ENCODE data around the gene PLCL1. TPM values are rescaled to one million over a fixed set of nuclear protein-coding genes. Genes with fewer than 3 reads are reported as not detected.

The PLCL1 gene
- total and polyA plus RNA-seq, 5 donors = 19.5 to 70.1 (median 45.0) TPM

DNA sequence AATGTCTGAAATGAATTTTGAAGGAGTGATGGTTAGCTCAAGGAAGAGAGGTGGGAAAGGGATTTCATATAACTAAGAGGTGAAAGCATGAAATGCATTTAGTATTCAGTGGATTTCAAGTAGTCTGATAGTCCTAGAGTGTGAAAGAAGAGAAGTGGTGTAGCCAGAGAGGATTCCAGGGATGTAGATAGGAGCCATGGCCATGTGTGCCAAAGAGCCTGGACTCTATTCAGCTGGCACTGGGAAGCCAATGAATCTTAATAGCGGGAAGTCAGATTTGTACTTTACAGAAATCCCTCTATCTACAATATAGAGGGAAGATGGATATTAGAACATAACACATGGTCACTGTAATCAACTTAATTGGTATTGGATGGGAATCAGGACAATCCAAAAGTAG lies 10.9 kb upstream of the PLCL1 start:
- no peaks in the 10 kb centered on the region for H3K4me1 ChIP-seq (ENCODE audit: control insufficient read depth, insufficient read depth, low read length)
- ATAC-seq (peak; percentile 70 to 84), DNase-seq (peak; percentile 18 to 56 (median 34))
- intact Hi-C loops (cut with DNase I) = no loop called here
- H3K27me3 ChIP-seq (ENCODE audit: control insufficient read depth, insufficient read depth) = no peaks in the 10 kb centered on the region
- 44% methylated on average over 1 of the region's 1 CpG for WGBS
- H3K9me3 ChIP-seq (ENCODE audit: control insufficient read depth, low read length) = no peaks in the 10 kb centered on the region
- H3K4me3 ChIP-seq (ENCODE audit: low read length) = no peak overlapping the region
- no peak overlapping the region for H3K27ac ChIP-seq (ENCODE audit: low read length)

DNA sequence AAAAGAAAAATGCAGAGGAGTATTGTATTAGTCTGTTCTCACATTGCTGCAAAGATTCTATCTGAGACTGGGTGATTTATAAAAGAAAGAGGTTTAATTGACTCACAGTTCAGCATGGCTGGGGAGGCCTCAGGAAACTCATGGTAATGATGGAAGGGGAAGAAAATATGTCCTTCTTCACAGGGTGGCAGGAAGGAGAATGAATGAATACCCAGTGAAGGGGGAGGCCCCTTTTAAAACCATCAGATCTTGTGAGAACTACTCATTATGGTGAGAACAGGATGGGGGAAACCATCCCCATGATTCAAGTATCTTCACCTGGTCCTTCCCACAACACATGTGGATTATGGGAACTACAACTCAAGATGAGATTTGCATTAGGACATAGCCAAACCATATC lies 9.1 kb upstream of the PLCL1 start:
- Histone ChIP-seq H3K9me3 (ENCODE audit: control insufficient read depth, low read length) (no peaks in the 10 kb centered on the region), H3K27me3 (ENCODE audit: control insufficient read depth, insufficient read depth) (no peaks in the 10 kb centered on the region), H3K4me1 (ENCODE audit: control insufficient read depth, insufficient read depth, low read length) (peaks cover 1% of the 10 kb centered on the region), H3K27ac (ENCODE audit: low read length) (no peak overlapping the region), H3K4me3 (ENCODE audit: low read length) (no peak overlapping the region)
- intact Hi-C loops (cut with DNase I) = no loop called here
- ATAC-seq = no peak
- DNase-seq = no peak

DNA sequence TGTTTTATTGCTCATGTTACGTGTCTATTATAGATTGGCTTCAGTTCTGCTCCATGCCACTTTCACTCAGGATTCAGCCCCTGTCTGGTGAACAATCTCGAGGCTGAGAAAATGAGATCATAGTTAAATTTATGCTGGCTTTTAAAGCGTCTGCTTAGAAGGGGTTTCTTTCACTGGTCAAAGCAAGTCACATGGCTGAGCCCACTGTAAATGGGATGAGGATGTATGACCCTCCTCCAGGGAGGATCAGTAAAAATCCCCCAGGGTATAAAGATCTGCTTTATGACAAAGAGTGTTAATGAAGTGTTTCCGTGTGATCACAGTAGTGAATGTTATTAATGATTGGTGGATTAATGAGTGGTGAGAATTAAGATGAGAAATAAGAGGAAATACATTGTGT lies 6.2 kb upstream of the PLCL1 start:
- Histone ChIP-seq H3K4me3 (ENCODE audit: low read length) (no peak overlapping the region), H3K4me1 (ENCODE audit: control insufficient read depth, insufficient read depth, low read length) (peaks cover 1% of the 10 kb centered on the region), H3K27me3 (ENCODE audit: control insufficient read depth, insufficient read depth) (no peaks in the 10 kb centered on the region), H3K27ac (ENCODE audit: low read length) (no peak overlapping the region), H3K9me3 (ENCODE audit: control insufficient read depth, low read length) (no peaks in the 10 kb centered on the region)
- peak in 1 of 2 donors; percentile 18 for ATAC-seq
- intact Hi-C loops (cut with DNase I) = no loop called here
- WGBS = 41% methylated on average over 4 of the region's 4 CpGs
- DNase-seq = no peak

DNA sequence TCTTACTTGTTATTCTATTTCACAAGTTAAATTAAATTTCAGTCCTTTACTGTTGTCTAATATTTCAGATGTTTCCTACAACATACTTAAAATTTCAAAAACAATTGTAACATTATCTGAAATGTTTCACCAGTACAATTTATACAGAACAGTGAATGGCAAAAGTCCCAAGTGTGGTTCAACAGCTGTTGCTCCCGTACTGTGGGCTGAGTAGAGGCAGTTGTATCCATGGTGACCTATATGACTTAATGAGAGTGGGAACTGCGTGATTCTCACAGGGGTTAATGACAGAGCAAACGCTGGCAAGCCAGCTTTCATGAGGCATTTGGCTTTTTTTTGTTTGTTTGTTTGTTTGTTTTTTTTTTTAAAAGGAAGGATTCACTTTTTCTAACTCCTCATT lies 5.3 kb upstream of the PLCL1 start:
- no peaks in the 10 kb centered on the region for H3K9me3 ChIP-seq (ENCODE audit: control insufficient read depth, low read length)
- H3K4me3 ChIP-seq (ENCODE audit: low read length) = no peak overlapping the region
- intact Hi-C loops (cut with DNase I) = no loop called here
- no peak overlapping the region for H3K27ac ChIP-seq (ENCODE audit: low read length)
- no peak for DNase-seq
- 52% methylated on average over 3 of the region's 3 CpGs for WGBS
- H3K27me3 ChIP-seq (ENCODE audit: control insufficient read depth, insufficient read depth) = no peaks in the 10 kb centered on the region
- ATAC-seq = no peak
- peaks cover 1% of the 10 kb centered on the region for H3K4me1 ChIP-seq (ENCODE audit: control insufficient read depth, insufficient read depth, low read length)

DNA sequence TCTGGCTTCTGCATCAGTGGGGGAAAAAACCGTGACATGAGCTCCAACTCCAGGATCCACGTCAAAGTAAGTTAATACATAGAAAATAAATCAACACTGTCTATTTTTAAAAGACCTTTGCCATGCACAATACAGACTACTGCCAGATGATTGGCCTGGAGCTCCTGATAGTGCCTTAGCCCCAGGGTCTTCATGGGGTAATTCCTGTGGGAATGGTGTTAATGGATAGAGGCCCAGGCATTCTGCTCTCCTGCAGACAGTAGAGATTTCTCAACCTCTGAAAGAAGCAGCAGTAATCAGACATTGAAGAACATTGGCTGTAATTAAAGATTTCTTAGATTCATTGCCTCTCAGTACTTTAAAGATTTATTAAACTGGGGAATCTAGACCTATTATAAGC lies 4.3 kb upstream of the PLCL1 start:
- no peak for DNase-seq
- intact Hi-C loops (cut with DNase I) = loop anchor here (5.0 to 10.0 kb wide), 7 partner anchors 95 to 497 kb away; no protein-coding TSS in a partner anchor

DNA sequence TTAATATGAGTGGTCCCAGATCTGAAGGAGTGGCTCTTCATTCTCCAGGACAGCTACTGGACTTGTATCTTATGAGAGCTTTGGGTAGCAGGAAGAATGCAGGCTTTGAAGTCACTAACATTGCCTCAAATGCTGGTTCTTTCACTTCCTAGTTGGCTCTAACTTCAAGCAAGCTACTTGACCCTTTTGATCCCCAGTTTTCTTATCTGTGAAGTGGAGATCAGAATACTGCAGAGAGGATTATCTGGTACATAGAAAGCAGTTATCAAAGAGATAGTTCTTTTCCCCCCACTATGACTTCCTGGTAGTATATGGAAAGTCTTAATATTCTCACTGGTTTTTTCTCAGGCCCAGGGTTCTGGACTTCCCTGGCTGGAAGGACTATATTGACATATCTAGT lies 3.4 kb upstream of the PLCL1 start:
- intact Hi-C loops (cut with DNase I) = loop anchor here (5.0 to 10.0 kb wide), 7 partner anchors 94 to 496 kb away; no protein-coding TSS in a partner anchor
- H3K27ac ChIP-seq (ENCODE audit: low read length) = no peak overlapping the region
- H3K4me3 ChIP-seq (ENCODE audit: low read length) = no peak overlapping the region
- ATAC-seq (no peak), DNase-seq (no peak)
- peaks cover 1% of the 10 kb centered on the region for H3K4me1 ChIP-seq (ENCODE audit: control insufficient read depth, insufficient read depth, low read length)
- no peaks in the 10 kb centered on the region for H3K9me3 ChIP-seq (ENCODE audit: control insufficient read depth, low read length)
- no peaks in the 10 kb centered on the region for H3K27me3 ChIP-seq (ENCODE audit: control insufficient read depth, insufficient read depth)

More for the DNA sequence above, 4.3 kb upstream of the PLCL1 start:
- 66% methylated on average over 2 of the region's 2 CpGs for WGBS
- H3K4me3 ChIP-seq (ENCODE audit: low read length) = no peak overlapping the region
- peaks cover 1% of the 10 kb centered on the region for H3K4me1 ChIP-seq (ENCODE audit: control insufficient read depth, insufficient read depth, low read length)
- H3K27me3 ChIP-seq (ENCODE audit: control insufficient read depth, insufficient read depth) = no peaks in the 10 kb centered on the region
- no peak overlapping the region for H3K27ac ChIP-seq (ENCODE audit: low read length)
- H3K9me3 ChIP-seq (ENCODE audit: control insufficient read depth, low read length) = no peaks in the 10 kb centered on the region
- ATAC-seq = no peak

DNA sequence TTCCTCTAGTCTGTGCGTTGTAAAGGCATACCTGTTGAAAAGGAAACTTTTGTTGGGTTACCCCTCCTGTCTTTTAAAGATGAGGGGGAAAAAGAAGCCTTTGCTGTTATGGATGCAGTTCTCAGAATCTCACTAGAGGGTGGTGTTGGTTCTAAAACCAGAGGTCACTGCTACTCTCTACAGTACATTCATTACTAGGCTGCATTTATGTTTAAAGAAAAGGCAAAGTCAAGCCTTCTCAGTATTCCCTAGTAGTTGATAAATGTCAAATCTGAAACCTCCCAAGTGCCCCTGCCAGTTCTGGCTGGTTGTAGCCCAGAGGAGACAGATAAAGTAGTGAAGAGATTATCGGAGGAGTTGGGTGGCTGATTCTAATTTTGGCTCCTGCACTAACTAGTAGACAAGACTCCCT lies 1.4 kb upstream of the PLCL1 start:
- no peak overlapping the region for H3K4me3 ChIP-seq (ENCODE audit: low read length)
- WGBS = 16% methylated on average over 2 of the region's 2 CpGs
- H3K27ac ChIP-seq (ENCODE audit: low read length) = no peak overlapping the region
- H3K4me1 ChIP-seq (ENCODE audit: control insufficient read depth, insufficient read depth, low read length) = peaks cover 1% of the 10 kb centered on the region
- intact Hi-C loops (cut with DNase I) = loop anchor here (2.0 to 10.0 kb wide), 9 partner anchors 92 to 494 kb away; no protein-coding TSS in a partner anchor
- ATAC-seq (peak; percentile 66 to 70), DNase-seq (peak in 1 of 3 donors; percentile 33)
- H3K9me3 ChIP-seq (ENCODE audit: control insufficient read depth, low read length) = no peaks in the 10 kb centered on the region
- no peaks in the 10 kb centered on the region for H3K27me3 ChIP-seq (ENCODE audit: control insufficient read depth, insufficient read depth)

DNA sequence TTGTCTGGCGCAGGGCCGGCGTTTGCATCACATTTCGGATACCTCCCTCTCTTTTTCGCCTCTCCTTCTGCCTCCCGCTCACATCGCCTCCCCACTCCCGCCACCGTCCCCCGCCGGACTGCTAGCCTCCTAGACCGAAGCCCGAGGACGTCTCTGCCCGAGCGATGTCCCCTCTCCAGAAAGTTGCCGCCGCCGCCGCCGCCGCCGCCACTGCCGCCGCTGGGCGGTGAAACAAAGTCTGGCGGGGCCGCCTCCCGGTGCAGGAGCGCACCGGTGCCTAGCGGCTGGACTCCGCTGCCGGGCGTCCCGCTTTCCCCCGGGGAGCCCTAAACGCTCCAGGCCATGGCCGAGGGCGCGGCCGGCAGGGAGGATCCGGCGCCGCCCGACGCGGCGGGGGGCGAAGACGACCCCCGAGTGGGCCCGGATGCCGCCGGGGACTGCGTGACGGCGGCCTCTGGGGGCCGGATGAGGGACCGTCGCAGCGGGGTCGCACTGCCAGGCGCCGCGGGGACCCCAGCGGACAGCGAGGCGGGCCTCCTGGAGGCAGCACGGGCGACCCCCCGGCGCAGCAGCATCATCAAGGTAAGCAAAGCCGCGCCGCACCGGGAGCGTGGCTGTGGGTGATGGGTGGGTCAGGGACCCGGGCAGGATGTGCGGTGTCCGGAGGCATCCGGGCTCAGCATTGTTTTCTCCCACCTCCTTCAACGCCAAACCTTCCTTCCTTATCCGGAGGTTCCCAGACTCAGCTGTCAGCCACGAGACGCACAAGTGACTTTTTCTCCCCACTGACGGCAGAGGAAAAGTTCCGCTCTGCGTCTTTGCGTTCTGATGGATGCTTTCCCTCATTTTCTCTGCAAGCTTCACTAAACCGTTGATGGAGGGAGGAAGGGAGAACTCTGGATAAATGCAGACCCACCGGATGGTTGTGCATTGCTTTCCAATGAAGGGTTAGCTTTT lies 643 bp downstream of the PLCL1 start:
- WGBS = under 1% methylated on average over 92 of the region's 92 CpGs
- H3K27ac ChIP-seq (ENCODE audit: low read length) = peak overlapping the region; percentile 31
- ATAC-seq (peak; percentile 31 to 38), DNase-seq (peak; percentile 15 to 72 (median 69))
- H3K4me3 ChIP-seq (ENCODE audit: low read length) = peak overlapping the region; percentile 69
- H3K9me3 ChIP-seq (ENCODE audit: control insufficient read depth, low read length) = no peaks in the 10 kb centered on the region
- no peaks in the 10 kb centered on the region for H3K27me3 ChIP-seq (ENCODE audit: control insufficient read depth, insufficient read depth)
- no peaks in the 10 kb centered on the region for H3K4me1 ChIP-seq (ENCODE audit: control insufficient read depth, insufficient read depth, low read length)
- intact Hi-C loops (cut with DNase I) = loop anchor here (5.0 to 10.0 kb wide), 7 partner anchors 90 to 492 kb away; no protein-coding TSS in a partner anchor

DNA sequence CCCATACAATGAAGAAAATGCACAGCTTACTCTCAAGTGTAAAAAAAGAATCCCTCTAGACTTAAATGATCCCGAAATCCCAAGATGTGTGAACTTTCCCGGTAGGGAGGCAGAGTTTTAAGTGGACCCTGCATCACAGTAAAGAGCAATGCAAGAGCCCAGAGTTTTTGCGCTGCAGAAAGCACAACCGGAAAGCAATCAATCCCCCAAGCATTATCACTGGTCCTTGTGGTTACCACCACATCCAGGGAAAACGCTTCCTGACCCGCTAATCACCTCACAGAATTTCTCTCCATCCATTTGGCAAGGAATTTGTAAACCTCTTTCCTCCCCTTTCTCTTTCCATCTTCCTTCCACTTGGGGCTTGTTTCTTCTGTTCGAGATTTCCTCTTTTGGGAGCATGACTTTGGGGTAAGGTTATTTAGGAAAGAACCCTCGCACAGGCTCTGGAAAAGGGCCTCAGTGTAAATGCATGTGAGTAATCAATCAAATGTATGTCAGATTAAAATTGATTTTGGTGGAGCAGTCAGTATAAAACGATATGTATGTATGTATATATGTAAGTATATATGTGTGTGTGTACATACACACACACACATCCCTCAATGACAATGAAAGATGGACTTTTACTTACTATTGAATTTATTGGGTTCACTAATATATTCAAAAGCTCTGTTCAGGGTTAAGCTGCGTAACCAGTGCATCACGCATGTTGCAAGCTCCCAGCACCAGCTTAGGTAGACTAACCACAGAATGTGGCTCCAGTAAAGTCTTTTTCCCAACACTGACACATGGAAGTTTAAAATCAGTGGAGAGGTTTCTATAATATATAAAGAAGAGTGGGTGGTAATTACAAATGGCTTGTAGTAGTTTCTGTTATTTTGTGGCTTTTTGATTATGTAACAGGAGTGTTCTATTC lies 1.6 kb downstream of the PLCL1 start:
- intact Hi-C loops (cut with DNase I) = loop anchor here (5.0 to 10.0 kb wide), 5 partner anchors 89 to 321 kb away; no protein-coding TSS in a partner anchor
- Histone ChIP-seq H3K27ac (ENCODE audit: low read length) (peak overlapping the region; percentile 31), H3K9me3 (ENCODE audit: control insufficient read depth, low read length) (no peaks in the 10 kb centered on the region), H3K4me3 (ENCODE audit: low read length) (peak overlapping the region; percentile 69), H3K4me1 (ENCODE audit: control insufficient read depth, insufficient read depth, low read length) (no peaks in the 10 kb centered on the region), H3K27me3 (ENCODE audit: control insufficient read depth, insufficient read depth) (no peaks in the 10 kb centered on the region)
- 20% methylated on average over 11 of the region's 11 CpGs for WGBS
- DNase-seq (no peak), ATAC-seq (no peak)

DNA sequence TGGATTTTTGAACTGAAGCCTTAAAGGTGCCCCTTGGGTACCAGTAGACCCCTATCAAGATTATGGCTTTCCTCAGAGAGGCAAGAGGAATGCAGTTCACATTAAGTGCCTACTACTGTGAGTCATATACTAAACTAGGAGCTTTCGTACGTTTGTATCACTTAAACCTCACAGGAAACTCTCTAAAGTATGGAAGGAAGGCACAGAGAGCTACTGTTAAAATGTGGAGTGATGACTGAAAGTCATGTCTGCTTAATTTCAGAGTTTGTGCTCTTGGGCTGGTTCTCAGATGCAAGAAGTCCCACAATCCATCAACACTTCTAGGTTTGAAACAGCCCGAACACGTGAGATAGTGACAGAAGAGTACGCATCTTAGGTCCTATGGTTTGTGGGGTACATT lies 4.7 kb downstream of the PLCL1 start:
- WGBS = 71% methylated on average over 5 of the region's 5 CpGs
- Histone ChIP-seq H3K27ac (ENCODE audit: low read length) (peak overlapping the region; percentile 66), H3K4me1 (ENCODE audit: control insufficient read depth, insufficient read depth, low read length) (no peaks in the 10 kb centered on the region), H3K9me3 (ENCODE audit: control insufficient read depth, low read length) (no peaks in the 10 kb centered on the region), H3K27me3 (ENCODE audit: control insufficient read depth, insufficient read depth) (no peaks in the 10 kb centered on the region), H3K4me3 (ENCODE audit: low read length) (no peak overlapping the region)
- no peak for DNase-seq
- intact Hi-C loops (cut with DNase I) = loop anchor here (5.0 to 10.0 kb wide), 5 partner anchors 86 to 318 kb away; no protein-coding TSS in a partner anchor
- no peak for ATAC-seq

Measured in right cardiac atrium (tissue), 5 donors.